Endothelial cell of umbilical vein (primary cell): ENCODE data around the gene LGALS3BP. TPM values are rescaled to one million over a fixed set of nuclear protein-coding genes. Genes with fewer than 3 reads are reported as not detected.

Experiments
- BruUV-seq: library from RNA; stranded (reverse); fragments of 400-500 nt; replicated peaks from 2 replicates; lab custom pipeline; 2021; lab: Mats Ljungman, UMichigan
- CTCF ChIA-PET: fragments of 300-600, 350-600 bp; sonication (Branson Sonifier 250); formaldehyde crosslinking; loops from one replicate; lab custom pipeline; 2021; ENCODE audit warnings: antibody characterized with exemption, inconsistent platforms; lab: Charles Lee
- POLR2A ChIA-PET: fragments of 300-600, 350-600 bp; sonication (Branson Sonifier 250); formaldehyde crosslinking; loops from one replicate; lab custom pipeline; 2021; ENCODE audit warnings: antibody characterized with exemption, inconsistent platforms; lab: Charles Lee
- DNase-seq: peaks from one replicate; pipeline ENCODE4 v3.0.0-alpha.2; 2011; ENCODE audit warnings: low read depth, low spot score
- FAIRE-seq: peaks from 2 replicates; lab custom pipeline; 2011; peaks lifted over from hg19 to GRCh38; lab: Jason Lieb, UNC
- H2AFZ ChIP-seq: 2 replicates; pipeline ENCODE4 v1.6.0; 2012; ENCODE audit warnings: low read depth, low read length, control low read depth, inconsistent platforms
- H3K27ac ChIP-seq: 2 replicates; pipeline ENCODE4 v1.5.1; 2011; ENCODE audit warnings: low read depth, mild to moderate bottlenecking, control low read depth, low read length, moderate library complexity; ENCODE audit not compliant: insufficient read depth
- H3K27me3 ChIP-seq, 2 experiments: 2 replicates each; pipeline versions ENCODE4 v1.6.0 to v1.6.1; 2011; ENCODE audit warnings: low read length in 2 of 2, mixed read lengths in 1 of 2; ENCODE audit not compliant: control insufficient read depth in 2 of 2, insufficient read depth in 2 of 2
- H3K36me3 ChIP-seq, 2 experiments: 2 replicates in 1 of 2; 3 replicates in 1 of 2; pipeline ENCODE4 v1.5.1; 2011; ENCODE audit warnings: low read length in 2 of 2, mild to moderate bottlenecking in 1 of 2, moderate library complexity in 1 of 2; ENCODE audit not compliant: control insufficient read depth in 2 of 2, insufficient read depth in 2 of 2; ENCODE audit errors: extremely low read depth in 1 of 2
- H3K4me1 ChIP-seq: 3 replicates; pipeline ENCODE4 v1.5.1; 2011; ENCODE audit warnings: mild to moderate bottlenecking, low read length; ENCODE audit not compliant: control insufficient read depth, insufficient read depth; ENCODE audit errors: extremely low read depth
- H3K4me2 ChIP-seq: 2 replicates; pipeline ENCODE4 v1.6.1; 2011; ENCODE audit warnings: low read length, control low read depth, mixed read lengths; ENCODE audit not compliant: insufficient read depth
- H3K4me3 ChIP-seq, 3 experiments: fragments of 200-600 bp in 1 of 3; sonication (generic), shearing (Covaris generic) in 1 of 3; replicated peaks in 1 of 3; 2 replicates each; pipeline ENCODE4 v1.5.1; 2011 to 2016; ENCODE audit warnings: control low read depth in 3 of 3, low read length in 3 of 3, mild to moderate bottlenecking in 2 of 3, inconsistent platforms in 1 of 3, low read depth in 1 of 3, moderate library complexity in 1 of 3; ENCODE audit not compliant: insufficient read depth in 1 of 3
- H3K79me2 ChIP-seq: 2 replicates; pipeline ENCODE4 v1.6.0; 2012; ENCODE audit warnings: low read length, inconsistent platforms; ENCODE audit not compliant: control insufficient read depth, insufficient read depth
- H3K9ac ChIP-seq: replicated peaks from 2 replicates; pipeline ENCODE3; 2011; ENCODE audit warnings: low read length, control low read depth; ENCODE audit not compliant: insufficient read depth; ENCODE audit errors: extremely low read depth
- H3K9me1 ChIP-seq: replicated peaks from 3 replicates; pipeline ENCODE4 v1.6.0; 2011; ENCODE audit warnings: mild to moderate bottlenecking, low read length; ENCODE audit not compliant: control insufficient read depth, insufficient read depth; ENCODE audit errors: extremely low read depth
- H3K9me3 ChIP-seq: replicated peaks from 2 replicates; pipeline ENCODE4 v1.5.1; 2012; ENCODE audit warnings: low read length, inconsistent platforms; ENCODE audit not compliant: control insufficient read depth, insufficient read depth
- H4K20me1 ChIP-seq: replicated peaks from 2 replicates; pipeline ENCODE3; 2011; ENCODE audit warnings: mild to moderate bottlenecking, low read length; ENCODE audit not compliant: control insufficient read depth, insufficient read depth; ENCODE audit errors: extremely low read depth
- CTCF ChIP-seq, 2 donors: IDR thresholded peaks; 1 replicate in 1 of 2; 2 replicates in 1 of 2; pipeline ENCODE4 v1.5.1; 2011; ENCODE audit warnings: low read length in 2 of 2, mild to moderate bottlenecking in 2 of 2, moderate library complexity in 2 of 2, control low read depth in 1 of 2, inconsistent platforms in 1 of 2, low read depth in 1 of 2; ENCODE audit not compliant: insufficient read depth in 1 of 2; ENCODE audit errors: extremely low read depth in 1 of 2
- EZH2 ChIP-seq: IDR thresholded peaks from 2 replicates; pipeline ENCODE4 v1.6.1; 2012; ENCODE audit warnings: borderline replicate concordance, low read depth, mild to moderate bottlenecking, moderate library complexity, low read length, inconsistent platforms; ENCODE audit not compliant: severe bottlenecking
- FOS ChIP-seq: IDR thresholded peaks from 2 replicates; pipeline ENCODE4 v1.6.1; 2011; ENCODE audit warnings: mild to moderate bottlenecking, low read length, moderate library complexity, borderline replicate concordance; ENCODE audit not compliant: insufficient read depth
- GATA2 ChIP-seq: IDR thresholded peaks from 2 replicates; pipeline ENCODE4 v1.7.0; 2011; ENCODE audit warnings: low read depth, mild to moderate bottlenecking, moderate library complexity, mixed read lengths, low read length; ENCODE audit not compliant: insufficient read length, insufficient read depth
- JUN ChIP-seq: IDR thresholded peaks from 2 replicates; pipeline ENCODE4 v1.6.1; 2011; ENCODE audit warnings: borderline replicate concordance, low read depth; ENCODE audit not compliant: insufficient read length, insufficient read depth
- MAX ChIP-seq: IDR thresholded peaks from 2 replicates; pipeline ENCODE4 v1.6.1; 2011; ENCODE audit not compliant: insufficient read depth, insufficient read length
- MYC ChIP-seq: IDR thresholded peaks from one replicate; pipeline ENCODE4 v1.6.1; 2011; ENCODE audit warnings: mild to moderate bottlenecking, low read depth, low read length
- POLR2A ChIP-seq: IDR thresholded peaks from 2 replicates; pipeline ENCODE4 v1.6.1; 2012; ENCODE audit warnings: low read depth, mild to moderate bottlenecking, control low read depth, low read length
- POLR2AphosphoS5 ChIP-seq: IDR thresholded peaks from 2 replicates; pipeline ENCODE4 v1.6.1; 2012; ENCODE audit warnings: low read depth, mild to moderate bottlenecking, control low read depth, low read length, moderate library complexity; ENCODE audit not compliant: insufficient read depth
- dilution Hi-C: fragments of 300-500 bp; cut with MboI; formaldehyde crosslinking; loops from one replicate; pipeline ENCODE4 v1.15.0; 2019; ENCODE audit warnings: low sequenced_read_pairs; ENCODE audit not compliant: extremely low pct_ligation_motif_present
- intact Hi-C: fragments of 100-400 bp; cut with micrococcal nuclease; formaldehyde crosslinking; loops from one replicate; pipeline ENCODE4 v1.10.0; 2022
- polyA plus RNA-seq, 4 experiments: library from polyadenylated mRNA; depleted of rRNA in 3 of 4; stranded (reverse) in 3 of 4; unstranded in 1 of 4; fragments of >200 nt; gene quantifications; 2 replicates each; pipeline versions ENCODE4 v1.2.1 to v1.2.3, GENCODE V29; 2011 to 2012; ENCODE audit warnings: missing spikeins in 1 of 4
- total RNA-seq: library from RNA; stranded (reverse); gene quantifications from 2 replicates; pipeline ENCODE4 v1.2.3, GENCODE V29; 2021

The LGALS3BP gene
- total and polyA plus RNA-seq, 2 donors (not counting 3 experiments of a cell fraction or from before 2014, with no cell fraction given) = 0.77 to 1.3 TPM

GRCh38 chr17:78991906-78992532 is 12.3 kb upstream of the LGALS3BP start:
- FAIRE-seq = no peak
- H4K20me1 ChIP-seq = no peaks in the 10 kb centered on the region
- H3K27me3 ChIP-seq = no peaks in the 10 kb centered on the region
- BruUV-seq = TSS peak; percentile 30
- TF ChIP-seq JUN = no peak
- no peak for TF ChIP-seq MAX
- TF ChIP-seq MYC = no peak
- no peak for TF ChIP-seq EZH2
- POLR2A ChIA-PET = no interaction called here
- no peaks in the 10 kb centered on the region for H3K9me3 ChIP-seq
- no peak overlapping the region for H3K27ac ChIP-seq
- dilution Hi-C loops (no loop called here), intact Hi-C loops (loop anchor here (2.0 kb wide), 1 partner anchor 17 kb away; the partner anchor contains the start of gene CANT1)
- H3K79me2 ChIP-seq = peaks cover 26% of the 10 kb centered on the region
- CTCF ChIA-PET = interaction anchor here (1.0 kb wide), 1 partner anchor 109 kb away, joined by 3 read pairs; no protein-coding TSS in a partner anchor
- H3K36me3 ChIP-seq = peaks cover 8 to 37% of the 10 kb centered on the region in 2 experiments
- H3K9ac ChIP-seq = no peak overlapping the region
- DNase-seq = no peak
- no peak overlapping the region for H3K4me2 ChIP-seq
- H3K4me3 ChIP-seq = no peak overlapping the region
- H2AFZ ChIP-seq = no peak overlapping the region
- no peaks in the 10 kb centered on the region for H3K9me1 ChIP-seq
- peaks cover 26% of the 10 kb centered on the region for H3K4me1 ChIP-seq

- Histone ChIP-seq H3K27me3 (no peaks in the 10 kb centered on the region), H3K9ac (no peak overlapping the region), H3K9me3 (no peaks in the 10 kb centered on the region), H3K4me3 (no peak overlapping the region), H3K4me1 (peaks cover 35% of the 10 kb centered on the region), H3K79me2 (peaks cover 22% of the 10 kb centered on the region), H3K9me1 (no peaks in the 10 kb centered on the region), H3K4me2 (no peak overlapping the region), H4K20me1 (no peaks in the 10 kb centered on the region), H3K27ac (no peak overlapping the region), H3K36me3 (peaks cover 6 to 28% of the 10 kb centered on the region in 2 experiments), H2AFZ (no peak overlapping the region)
- ChIA-PET CTCF (interaction anchor here (1.0 to 1.5 kb wide), 2 partner anchors 12 to 108 kb away, joined by 3 read pairs; no protein-coding TSS in a partner anchor), POLR2A (no interaction called here)
- no peak for TF ChIP-seq FOS
- TF ChIP-seq EZH2 = no peak
- no peak for TF ChIP-seq POLR2A
- TF ChIP-seq JUN = no peak
- TF ChIP-seq CTCF (IDR thresholded peaks at IDR 0.05; ENCODE audit: extremely low read depth in 1 of 2, insufficient read depth in 1 of 2, low read depth in 1 of 2, low read length in 2 of 2) = no peak
- TF ChIP-seq MYC = no peak
- TF ChIP-seq GATA2 = no peak
- no peak for TF ChIP-seq MAX
- no peak for TF ChIP-seq POLR2AphosphoS5
- dilution Hi-C loops (no loop called here), intact Hi-C loops (no loop called here)
- BruUV-seq = no TSS peak
- no peak for FAIRE-seq
- no peak for DNase-seq
Measured at GRCh38 chr17:78991017-78991738, 11.5 kb upstream of the LGALS3BP start.
